Measurements from ENCODE around the gene TMEM214. TPM values are rescaled to one million over a fixed set of nuclear protein-coding genes. Genes with fewer than 3 reads are reported as not detected.

TMEM214 gene
- polyA plus RNA-seq, 1 donor from 2014 or later: 10.3 TPM

DNA sequence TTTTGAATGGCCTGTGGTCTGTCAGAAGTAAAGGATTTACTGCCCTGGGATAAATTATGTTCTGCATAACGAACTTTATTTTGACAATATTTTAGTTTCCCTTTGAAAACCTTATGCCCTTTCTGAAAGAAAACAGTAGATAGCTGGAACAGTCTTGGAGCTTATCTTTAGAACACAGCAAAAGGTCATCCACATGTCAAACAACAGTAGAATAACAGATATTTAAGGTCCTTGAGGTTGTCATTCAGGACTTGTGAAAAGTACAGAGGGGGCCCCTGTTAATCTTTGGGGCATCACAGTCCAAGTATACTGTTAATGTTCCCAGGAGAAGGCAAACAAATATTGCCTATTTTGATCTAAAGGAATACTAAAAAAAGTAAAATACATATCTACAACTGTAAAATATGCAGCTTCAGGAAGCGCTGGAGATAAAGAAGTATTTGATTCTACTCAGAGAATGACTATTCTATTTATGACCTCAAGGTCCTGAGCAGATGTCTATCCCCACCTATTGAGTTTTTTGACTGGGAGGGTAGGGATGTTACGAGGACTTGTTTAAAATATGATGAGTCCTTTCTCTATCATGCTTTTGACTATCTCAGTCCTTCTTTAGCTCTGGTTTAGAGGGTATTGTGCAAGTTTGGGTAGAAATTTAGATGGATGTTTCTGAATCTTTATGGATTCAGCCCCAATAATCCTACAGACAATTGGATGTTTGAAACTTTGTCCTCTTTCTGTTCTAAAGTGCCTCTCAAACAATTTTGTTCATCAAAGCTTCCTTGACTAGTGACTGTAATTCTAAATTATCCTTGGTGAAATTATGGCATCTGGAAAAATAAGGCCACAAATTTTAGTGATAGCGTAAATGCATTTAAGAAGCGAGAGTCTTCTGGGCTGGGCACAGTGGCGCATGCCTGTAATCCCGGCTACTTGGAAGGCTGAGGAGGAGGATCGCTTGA, 25.1 kb upstream of the TMEM214 start:
- Histone ChIP-seq H3F3A (ENCODE audit: insufficient read depth, low read length, poor library complexity, severe bottlenecking) (no peaks in the 10 kb centered on the region), H3K9me3 (ENCODE audit: low read length) (no peaks in the 10 kb centered on the region), H3K79me2 (replicated peaks; ENCODE audit: insufficient read depth, low read length) (no peaks in the 10 kb centered on the region), H3K36me3 (ENCODE audit: insufficient read depth, low read length) (no peaks in the 10 kb centered on the region), H3K4me3 (ENCODE audit: low read length) (no peak overlapping the region), H3K27ac (ENCODE audit: low read length) (no peak overlapping the region), H3K4me2 (ENCODE audit: low read length) (no peak overlapping the region), H4K20me1 (ENCODE audit: insufficient read depth) (no peaks in the 10 kb centered on the region), H3K9me2 (ENCODE audit: insufficient read depth, low read length) (no peaks in the 10 kb centered on the region), H3K9ac (ENCODE audit: low read length) (no peak overlapping the region), H2AFZ (ENCODE audit: low read depth, low read length) (no peak overlapping the region), H3K27me3 (ENCODE audit: insufficient read depth, low read depth, low read length) (no peaks in the 10 kb centered on the region)
- TF ChIP-seq, protein P1, sequence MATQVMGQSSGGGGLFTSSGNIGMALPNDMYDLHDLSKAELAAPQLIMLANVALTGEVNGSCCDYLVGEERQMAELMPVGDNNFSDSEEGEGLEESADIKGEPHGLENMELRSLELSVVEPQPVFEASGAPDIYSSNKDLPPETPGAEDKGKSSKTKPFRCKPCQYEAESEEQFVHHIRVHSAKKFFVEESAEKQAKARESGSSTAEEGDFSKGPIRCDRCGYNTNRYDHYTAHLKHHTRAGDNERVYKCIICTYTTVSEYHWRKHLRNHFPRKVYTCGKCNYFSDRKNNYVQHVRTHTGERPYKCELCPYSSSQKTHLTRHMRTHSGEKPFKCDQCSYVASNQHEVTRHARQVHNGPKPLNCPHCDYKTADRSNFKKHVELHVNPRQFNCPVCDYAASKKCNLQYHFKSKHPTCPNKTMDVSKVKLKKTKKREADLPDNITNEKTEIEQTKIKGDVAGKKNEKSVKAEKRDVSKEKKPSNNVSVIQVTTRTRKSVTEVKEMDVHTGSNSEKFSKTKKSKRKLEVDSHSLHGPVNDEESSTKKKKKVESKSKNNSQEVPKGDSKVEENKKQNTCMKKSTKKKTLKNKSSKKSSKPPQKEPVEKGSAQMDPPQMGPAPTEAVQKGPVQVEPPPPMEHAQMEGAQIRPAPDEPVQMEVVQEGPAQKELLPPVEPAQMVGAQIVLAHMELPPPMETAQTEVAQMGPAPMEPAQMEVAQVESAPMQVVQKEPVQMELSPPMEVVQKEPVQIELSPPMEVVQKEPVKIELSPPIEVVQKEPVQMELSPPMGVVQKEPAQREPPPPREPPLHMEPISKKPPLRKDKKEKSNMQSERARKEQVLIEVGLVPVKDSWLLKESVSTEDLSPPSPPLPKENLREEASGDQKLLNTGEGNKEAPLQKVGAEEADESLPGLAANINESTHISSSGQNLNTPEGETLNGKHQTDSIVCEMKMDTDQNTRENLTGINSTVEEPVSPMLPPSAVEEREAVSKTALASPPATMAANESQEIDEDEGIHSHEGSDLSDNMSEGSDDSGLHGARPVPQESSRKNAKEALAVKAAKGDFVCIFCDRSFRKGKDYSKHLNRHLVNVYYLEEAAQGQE (IDR thresholded peaks at IDR 0.05; ENCODE audit: borderline replicate concordance): no peak
- TF ChIP-seq EZH2 (IDR thresholded peaks at IDR 0.05; ENCODE audit: borderline replicate concordance, insufficient read depth, low read length, poor library complexity, severe bottlenecking) (no peak), TAF1 (IDR thresholded peaks at IDR 0.05; ENCODE audit: low read depth) (no peak), POLR2AphosphoS5 (IDR thresholded peaks at IDR 0.05) (no peak), RAD21 (conservative IDR thresholded peaks at IDR 0.05) (no peak), MXI1 (conservative IDR thresholded peaks at IDR 0.05; ENCODE audit: poor library complexity, severe bottlenecking) (no peak), EP300 (conservative IDR thresholded peaks at IDR 0.05; ENCODE audit: poor library complexity, severe bottlenecking) (no peak), SMC3 (conservative IDR thresholded peaks at IDR 0.05; ENCODE audit: poor library complexity) (no peak)
- TF ChIP-seq, protein P2, sequence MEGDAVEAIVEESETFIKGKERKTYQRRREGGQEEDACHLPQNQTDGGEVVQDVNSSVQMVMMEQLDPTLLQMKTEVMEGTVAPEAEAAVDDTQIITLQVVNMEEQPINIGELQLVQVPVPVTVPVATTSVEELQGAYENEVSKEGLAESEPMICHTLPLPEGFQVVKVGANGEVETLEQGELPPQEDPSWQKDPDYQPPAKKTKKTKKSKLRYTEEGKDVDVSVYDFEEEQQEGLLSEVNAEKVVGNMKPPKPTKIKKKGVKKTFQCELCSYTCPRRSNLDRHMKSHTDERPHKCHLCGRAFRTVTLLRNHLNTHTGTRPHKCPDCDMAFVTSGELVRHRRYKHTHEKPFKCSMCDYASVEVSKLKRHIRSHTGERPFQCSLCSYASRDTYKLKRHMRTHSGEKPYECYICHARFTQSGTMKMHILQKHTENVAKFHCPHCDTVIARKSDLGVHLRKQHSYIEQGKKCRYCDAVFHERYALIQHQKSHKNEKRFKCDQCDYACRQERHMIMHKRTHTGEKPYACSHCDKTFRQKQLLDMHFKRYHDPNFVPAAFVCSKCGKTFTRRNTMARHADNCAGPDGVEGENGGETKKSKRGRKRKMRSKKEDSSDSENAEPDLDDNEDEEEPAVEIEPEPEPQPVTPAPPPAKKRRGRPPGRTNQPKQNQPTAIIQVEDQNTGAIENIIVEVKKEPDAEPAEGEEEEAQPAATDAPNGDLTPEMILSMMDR (IDR thresholded peaks at IDR 0.05; ENCODE audit: poor library complexity, severe bottlenecking): no peak

DNA sequence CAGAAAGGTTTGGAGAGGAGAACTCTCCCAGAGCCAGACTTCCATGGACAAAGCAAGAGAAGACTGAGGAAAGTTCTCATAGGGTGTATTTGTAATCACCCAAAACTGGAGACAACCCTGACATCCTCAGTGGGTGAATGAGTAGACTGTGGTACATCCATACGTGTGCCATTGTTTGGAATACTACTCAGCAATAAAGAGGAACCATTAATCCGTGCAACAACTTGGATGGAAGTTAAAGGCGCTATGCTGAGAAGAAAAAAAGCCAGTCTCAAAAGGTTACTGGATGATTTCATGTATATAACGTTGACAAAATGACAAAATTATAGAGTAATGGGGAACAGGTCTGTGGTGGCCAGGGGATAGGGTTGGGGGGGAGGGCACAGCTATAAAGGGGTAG, 24.1 kb upstream of the TMEM214 start:
- Histone ChIP-seq H2AFZ (ENCODE audit: low read depth, low read length) (no peak overlapping the region), H3K9ac (ENCODE audit: low read length) (no peak overlapping the region), H3K4me2 (ENCODE audit: low read length) (no peak overlapping the region), H3K79me2 (replicated peaks; ENCODE audit: insufficient read depth, low read length) (no peaks in the 10 kb centered on the region), H3K27me3 (ENCODE audit: insufficient read depth, low read depth, low read length) (no peaks in the 10 kb centered on the region), H3K4me3 (ENCODE audit: low read length) (no peak overlapping the region), H3K9me3 (ENCODE audit: low read length) (no peaks in the 10 kb centered on the region), H3K36me3 (ENCODE audit: insufficient read depth, low read length) (no peaks in the 10 kb centered on the region), H4K20me1 (ENCODE audit: insufficient read depth) (no peaks in the 10 kb centered on the region), H3F3A (ENCODE audit: insufficient read depth, low read length, poor library complexity, severe bottlenecking) (no peaks in the 10 kb centered on the region), H3K27ac (ENCODE audit: low read length) (no peak overlapping the region), H3K9me2 (ENCODE audit: insufficient read depth, low read length) (no peaks in the 10 kb centered on the region)
- TF ChIP-seq TAF1 (IDR thresholded peaks at IDR 0.05; ENCODE audit: low read depth): no peak
- no peak for TF ChIP-seq POLR2AphosphoS5 (IDR thresholded peaks at IDR 0.05)
- TF ChIP-seq EZH2 (IDR thresholded peaks at IDR 0.05; ENCODE audit: borderline replicate concordance, insufficient read depth, low read length, poor library complexity, severe bottlenecking): no peak
- TF ChIP-seq, protein P1 (IDR thresholded peaks at IDR 0.05; ENCODE audit: borderline replicate concordance): no peak
- TF ChIP-seq SMC3 (conservative IDR thresholded peaks at IDR 0.05; ENCODE audit: poor library complexity): no peak
- TF ChIP-seq, protein P2 (IDR thresholded peaks at IDR 0.05; ENCODE audit: poor library complexity, severe bottlenecking): no peak
- no peak for TF ChIP-seq EP300 (conservative IDR thresholded peaks at IDR 0.05; ENCODE audit: poor library complexity, severe bottlenecking)
- no peak for TF ChIP-seq MXI1 (conservative IDR thresholded peaks at IDR 0.05; ENCODE audit: poor library complexity, severe bottlenecking)
- TF ChIP-seq RAD21 (conservative IDR thresholded peaks at IDR 0.05): no peak
